Mesendoderm (in vitro differentiated cells): ENCODE results near the gene CUEDC2.

Source experiments
- DNase-seq: peaks from one replicate; pipeline ENCODE4 v3.0.0; 2013
- H2AK5ac ChIP-seq: 2 replicates; pipeline ENCODE4 v1.6.1; 2013; ENCODE audit warnings: low read length, inconsistent platforms
- H2BK120ac ChIP-seq: 2 replicates; pipeline ENCODE4 v1.6.1; 2013; ENCODE audit warnings: low read depth, mild to moderate bottlenecking, low read length, moderate library complexity, mixed read lengths
- H2BK15ac ChIP-seq: replicated peaks from 2 replicates; pipeline ENCODE4 v1.6.1; 2013; ENCODE audit warnings: low read depth, mild to moderate bottlenecking, moderate library complexity
- H2BK5ac ChIP-seq: 2 replicates; pipeline ENCODE4 v1.6.1; 2013; ENCODE audit warnings: low read length, inconsistent platforms
- H3K18ac ChIP-seq: 2 replicates; pipeline ENCODE4 v1.6.1; 2013; ENCODE audit warnings: mild to moderate bottlenecking, low read length, mixed read lengths
- H3K23ac ChIP-seq: one replicate; pipeline ENCODE4 v1.6.1; 2013; ENCODE audit warnings: low read length
- H3K27ac ChIP-seq: 2 replicates; pipeline ENCODE4 v1.5.1; 2013; ENCODE audit warnings: low read depth, mild to moderate bottlenecking, inconsistent platforms, low read length, moderate library complexity
- H3K27me3 ChIP-seq: 2 replicates; pipeline ENCODE4 v1.6.1; 2013; ENCODE audit warnings: low read length, control low read depth, mild to moderate bottlenecking, inconsistent platforms; ENCODE audit not compliant: insufficient read depth, poor library complexity
- H3K36me3 ChIP-seq: 2 replicates; pipeline ENCODE4 v1.6.1; 2013; ENCODE audit warnings: low read length, inconsistent platforms; ENCODE audit not compliant: control insufficient read depth, insufficient read depth
- H3K4ac ChIP-seq: one replicate; pipeline ENCODE4 v1.6.1; 2013; ENCODE audit warnings: low read depth, mild to moderate bottlenecking, low read length, moderate library complexity
- H3K4me1 ChIP-seq: 2 replicates; pipeline ENCODE4 v1.6.1; 2013; ENCODE audit warnings: low read depth, low read length, inconsistent platforms; ENCODE audit not compliant: control insufficient read depth
- H3K4me2 ChIP-seq: 2 replicates; pipeline ENCODE4 v1.6.1; 2013; ENCODE audit warnings: low read length
- H3K4me3 ChIP-seq: 2 replicates; pipeline ENCODE4 v1.5.1; 2013; ENCODE audit warnings: mild to moderate bottlenecking, low read length
- H3K56ac ChIP-seq: one replicate; pipeline ENCODE4 v1.6.1; 2013; ENCODE audit warnings: low read length
- H3K79me1 ChIP-seq: 2 replicates; pipeline ENCODE4 v1.6.1; 2013; ENCODE audit warnings: low read length, inconsistent platforms
- H3K79me2 ChIP-seq: 2 replicates; pipeline ENCODE4 v1.6.1; 2013; ENCODE audit warnings: mild to moderate bottlenecking, low read length; ENCODE audit not compliant: control insufficient read depth, insufficient read depth
- H3K9ac ChIP-seq: 2 replicates; pipeline ENCODE4 v1.6.1; 2013; ENCODE audit warnings: low read length, inconsistent platforms
- H4K5ac ChIP-seq: one replicate; pipeline ENCODE4 v1.6.1; 2013; ENCODE audit warnings: low read length
- H4K8ac ChIP-seq: one replicate; pipeline ENCODE4 v1.6.1; 2013; ENCODE audit warnings: low read depth, mild to moderate bottlenecking, control low read depth, low read length, moderate library complexity
- WGBS: extraction: QIAGEN DNeasy Blood & Tissue Kit; methylation state at CpG from one replicate; pipeline ENCODE4 v1.1.7; 2013; ENCODE audit warnings: low lambda C conversion rate, missing lambda C conversion rate; ENCODE audit not compliant: insufficient coverage; ENCODE audit errors: extremely low coverage; 5-methylcytosine and 5-hydroxymethylcytosine counted together

CUEDC2 gene

DNA sequence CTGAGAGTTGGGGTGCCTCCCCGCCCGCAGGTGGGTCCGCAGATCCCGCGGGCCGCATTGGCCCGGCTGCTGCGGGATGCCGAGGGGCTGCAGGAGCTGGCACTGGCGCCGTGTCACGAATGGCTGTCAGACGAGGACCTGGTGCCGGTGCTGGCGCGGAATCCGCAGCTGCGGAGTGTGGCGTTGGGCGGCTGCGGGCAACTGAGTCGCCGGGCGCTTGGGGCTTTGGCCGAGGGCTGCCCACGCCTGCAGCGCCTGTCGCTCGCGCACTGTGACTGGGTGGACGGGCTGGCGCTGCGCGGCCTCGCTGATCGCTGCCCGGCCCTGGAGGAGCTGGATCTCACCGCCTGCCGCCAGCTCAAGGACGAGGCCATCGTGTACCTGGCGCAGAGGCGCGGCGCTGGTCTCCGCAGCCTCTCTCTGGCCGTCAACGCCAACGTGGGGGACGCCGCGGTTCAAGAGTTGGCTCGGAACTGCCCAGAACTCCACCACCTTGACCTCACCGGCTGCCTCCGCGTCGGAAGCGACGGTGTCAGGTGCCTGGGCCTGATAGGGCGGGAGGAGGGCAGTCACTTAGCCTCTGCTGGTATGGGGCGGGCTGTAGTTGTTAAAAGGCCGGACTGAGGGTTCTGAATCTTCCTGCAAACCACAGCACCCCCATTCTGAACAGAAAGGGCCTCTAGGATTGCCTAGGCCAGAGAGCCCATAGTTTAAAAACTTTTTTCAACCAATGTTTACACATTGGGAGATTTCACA, 10.4 kb downstream of the CUEDC2 start:
- Histone ChIP-seq H3K79me2 (no peaks in the 10 kb centered on the region), H3K4me1 (peaks cover 7% of the 10 kb centered on the region), H4K8ac (no peak overlapping the region), H3K4me3 (peak overlapping the region; percentile 63), H3K18ac (no peak overlapping the region), H3K23ac (no peak overlapping the region), H3K79me1 (no peaks in the 10 kb centered on the region), H3K9ac (peak overlapping the region; percentile 85), H3K56ac (peak overlapping the region; percentile 95), H3K4ac (no peak overlapping the region), H4K5ac (no peak overlapping the region), H3K36me3 (no peaks in the 10 kb centered on the region), H2BK15ac (no peak overlapping the region), H2BK5ac (no peak overlapping the region), H2BK120ac (no peak overlapping the region), H3K27ac (no peak overlapping the region), H3K27me3 (no peaks in the 10 kb centered on the region), H2AK5ac (no peak overlapping the region), H3K4me2 (peak overlapping the region; percentile 65)
- peak; percentile 54 for DNase-seq
- WGBS, result no CpG with 5 or more reads among the region's 62 CpGs

DNA sequence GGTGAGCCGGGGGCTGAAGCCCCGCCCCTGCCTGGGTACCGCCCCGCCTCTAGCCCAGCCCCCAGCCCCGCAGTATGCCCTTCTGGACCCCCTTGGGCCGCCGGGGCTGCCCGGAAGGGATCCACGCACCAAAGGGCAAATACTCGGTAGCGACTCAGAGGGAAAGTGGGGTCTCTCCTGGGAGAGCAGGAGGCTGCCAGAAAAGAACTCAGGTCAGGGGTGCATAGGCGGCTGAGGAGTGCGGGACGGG, 10.9 kb downstream of the CUEDC2 start:
- Histone ChIP-seq H2BK15ac (no peak overlapping the region), H2BK5ac (no peak overlapping the region), H3K79me2 (no peaks in the 10 kb centered on the region), H3K4me2 (peak overlapping the region; percentile 65), H3K27ac (peak overlapping the region; percentile 64), H3K9ac (peak overlapping the region; percentile 85), H3K4me1 (peaks cover 7% of the 10 kb centered on the region), H3K18ac (no peak overlapping the region), H3K23ac (no peak overlapping the region), H3K79me1 (no peaks in the 10 kb centered on the region), H2BK120ac (no peak overlapping the region), H3K56ac (peak overlapping the region; percentile 95), H4K5ac (no peak overlapping the region), H3K4me3 (peak overlapping the region; percentile 63), H2AK5ac (no peak overlapping the region), H3K27me3 (no peaks in the 10 kb centered on the region), H4K8ac (no peak overlapping the region), H3K36me3 (no peaks in the 10 kb centered on the region), H3K4ac (no peak overlapping the region)
- no CpG with 5 or more reads among the region's 14 CpGs for WGBS
- DNase-seq, result no peak

DNA sequence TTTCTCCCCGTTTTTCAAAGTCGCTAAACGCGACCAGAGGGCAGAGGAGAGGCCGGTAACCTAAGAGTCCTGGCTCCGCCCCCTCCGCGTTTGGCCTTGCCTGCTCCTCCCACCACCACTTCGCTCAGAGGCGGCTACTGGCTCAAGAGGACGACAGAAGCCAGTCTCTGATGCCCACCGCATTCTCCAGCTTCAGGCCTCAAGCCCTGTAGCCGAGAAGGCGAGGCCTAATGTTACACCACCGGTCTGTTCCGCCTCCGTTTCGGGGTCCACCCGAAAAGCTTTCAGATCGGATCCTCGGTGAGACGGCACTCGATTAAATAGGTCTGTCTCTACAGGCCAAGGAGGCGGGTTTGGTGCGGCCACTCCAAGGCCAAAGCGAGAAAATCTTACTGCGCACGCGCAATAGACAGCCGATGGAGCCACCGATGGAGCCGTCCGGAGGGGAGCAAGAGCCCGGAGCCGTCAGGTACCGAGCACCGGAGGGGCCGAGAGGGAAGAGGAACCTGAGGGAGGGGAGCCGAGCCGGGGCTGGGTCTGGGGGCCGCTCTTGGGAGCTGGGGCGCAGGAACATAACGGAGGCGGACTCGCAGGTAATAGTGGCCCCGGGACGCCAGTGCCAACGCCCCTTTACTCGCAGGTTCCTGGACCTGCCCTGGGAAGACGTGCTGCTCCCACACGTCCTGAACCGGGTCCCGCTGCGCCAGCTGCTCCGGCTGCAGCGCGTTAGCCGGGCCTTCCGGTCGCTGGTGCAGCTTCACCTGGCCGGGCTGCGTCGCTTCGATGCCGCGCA, 11.5 kb downstream of the CUEDC2 start, which contains the start of gene FBXL15:
Gene FBXL15, plus strand, starts transcription at position 123 of the 793 bp plus-strand sequence. Its CDS starts 294 bp downstream, at position 417.
- Histone ChIP-seq H3K36me3 (no peaks in the 10 kb centered on the region), H3K23ac (no peak within 1 kb of the TSS), H2BK15ac (no peak within 1 kb of the TSS)

DNA sequence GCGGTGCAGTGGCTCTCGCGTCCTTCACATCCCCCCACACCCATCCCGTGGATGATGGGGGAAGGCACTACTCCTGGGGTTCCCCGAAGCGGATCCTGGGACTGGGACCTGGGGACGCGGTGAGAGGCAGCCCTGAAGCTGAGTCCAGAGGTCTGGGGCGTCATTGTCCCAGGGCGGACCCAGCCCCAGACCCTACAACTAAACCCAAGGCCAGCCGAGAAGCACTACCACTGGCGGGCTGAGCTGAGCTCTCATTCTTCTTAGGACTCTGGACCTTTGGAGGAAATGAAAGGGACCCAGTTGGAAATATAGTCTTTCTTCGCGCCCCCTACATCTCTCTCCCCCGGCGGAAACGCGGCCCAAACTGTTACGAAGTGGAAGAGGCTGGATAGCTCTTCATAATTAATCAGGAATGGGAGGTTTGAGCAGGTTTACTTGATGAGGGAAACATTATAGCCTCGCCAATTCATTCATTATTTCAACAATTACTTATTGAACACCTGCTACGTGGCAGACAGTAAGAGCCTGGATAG, 12.1 kb downstream of the CUEDC2 start:
- Histone ChIP-seq H2BK5ac (no peak overlapping the region), H3K79me2 (no peaks in the 10 kb centered on the region), H3K27me3 (no peaks in the 10 kb centered on the region), H3K9ac (peak overlapping the region; percentile 82), H3K23ac (no peak overlapping the region), H3K27ac (no peak overlapping the region), H2BK15ac (no peak overlapping the region), H4K5ac (no peak overlapping the region), H2AK5ac (no peak overlapping the region), H3K18ac (no peak overlapping the region), H3K36me3 (no peaks in the 10 kb centered on the region), H3K4me2 (peak overlapping the region; percentile 94), H3K4me3 (peak overlapping the region; percentile 83), H2BK120ac (no peak overlapping the region), H3K4me1 (peaks cover 7% of the 10 kb centered on the region), H3K4ac (no peak overlapping the region), H3K79me1 (no peaks in the 10 kb centered on the region), H3K56ac (peak overlapping the region; percentile 98), H4K8ac (no peak overlapping the region)
- peak; percentile 40 for DNase-seq
- WGBS, result no CpG with 5 or more reads among the region's 21 CpGs

More for the DNA sequence above, 11.5 kb downstream of the CUEDC2 start, which contains the start of gene FBXL15:
- Histone ChIP-seq H3K27ac (peak within 1 kb of the TSS; percentile 89), H3K18ac (peak within 1 kb of the TSS; percentile 28), H4K5ac (no peak within 1 kb of the TSS), H4K8ac (no peak within 1 kb of the TSS), H3K56ac (peak within 1 kb of the TSS; percentile 98), H2AK5ac (no peak within 1 kb of the TSS), H3K9ac (peak within 1 kb of the TSS; percentile 85), H3K27me3 (no peaks in the 10 kb centered on the region), H2BK5ac (peak within 1 kb of the TSS; percentile 82), H2BK120ac (no peak within 1 kb of the TSS), H3K4me1 (peaks cover 7% of the 10 kb centered on the region), H3K4ac (no peak within 1 kb of the TSS), H3K4me2 (peak within 1 kb of the TSS; percentile 94), H3K79me2 (no peaks in the 10 kb centered on the region), H3K4me3 (peak within 1 kb of the TSS; percentile 83), H3K79me1 (no peaks in the 10 kb centered on the region)
- WGBS, result no CpG with 5 or more reads among the region's 66 CpGs
- peak; percentile 98 for DNase-seq

DNA sequence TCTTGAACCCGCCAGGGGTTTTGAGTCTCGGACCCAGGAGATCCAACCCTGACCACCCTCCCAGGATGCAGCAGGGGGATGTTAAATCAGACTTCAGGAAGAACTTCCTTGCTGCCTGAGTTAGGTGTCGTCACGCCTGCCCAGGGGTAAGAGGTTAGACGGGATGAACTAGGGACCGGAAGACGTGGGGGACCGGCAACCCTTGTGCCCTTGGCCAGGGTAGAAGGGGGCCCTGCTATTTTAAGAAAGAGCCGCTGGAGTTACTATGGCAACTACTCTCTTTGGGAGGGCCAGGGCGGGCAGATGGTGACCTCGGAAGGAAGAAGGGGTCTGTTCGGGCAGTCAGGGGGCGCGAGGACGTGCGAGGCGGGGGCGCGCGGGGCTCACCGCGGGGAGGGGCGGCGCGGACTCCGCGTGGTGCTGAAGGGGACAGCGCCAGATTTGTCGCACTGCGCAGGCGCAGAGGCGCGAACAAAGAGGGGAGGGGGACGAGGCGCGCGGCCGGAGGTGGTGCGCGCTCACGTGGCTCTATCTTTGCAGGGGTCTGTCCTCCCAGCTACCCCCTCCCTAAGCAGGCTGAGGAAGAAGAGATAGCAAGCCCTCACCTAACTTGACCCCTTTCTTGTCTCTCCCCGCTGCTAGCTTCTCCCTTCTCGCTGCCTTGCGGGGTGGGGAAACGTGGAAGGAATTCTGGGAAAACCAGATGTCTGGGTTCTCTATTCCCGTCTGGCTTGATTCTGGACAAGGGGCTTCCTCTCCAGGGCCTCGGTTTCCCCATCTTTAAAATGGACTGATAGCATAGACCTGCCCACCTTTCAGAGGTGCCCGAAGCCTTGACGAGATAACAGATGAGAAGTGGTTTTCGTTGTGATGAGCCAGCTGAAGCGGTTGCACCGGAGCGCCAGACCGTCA, 12.8 kb downstream of the CUEDC2 start:
- H4K5ac ChIP-seq, result no peak overlapping the region
- H3K79me2 ChIP-seq, result no peaks in the 10 kb centered on the region
- DNase-seq, result peak; percentile 69
- H3K27ac ChIP-seq, result no peak overlapping the region
- H3K23ac ChIP-seq, result no peak overlapping the region
- H3K4me1 ChIP-seq, result peaks cover 7% of the 10 kb centered on the region
- H3K18ac ChIP-seq, result no peak overlapping the region
- no CpG with 5 or more reads among the region's 54 CpGs for WGBS
- no peak overlapping the region for H2BK120ac ChIP-seq
- peak overlapping the region; percentile 82 for H3K9ac ChIP-seq
- H3K36me3 ChIP-seq, result no peaks in the 10 kb centered on the region
- H2BK15ac ChIP-seq, result no peak overlapping the region
- H3K4me3 ChIP-seq, result peak overlapping the region; percentile 83
- no peak overlapping the region for H4K8ac ChIP-seq
- H3K27me3 ChIP-seq, result no peaks in the 10 kb centered on the region
- no peak overlapping the region for H2BK5ac ChIP-seq
- H3K79me1 ChIP-seq, result no peaks in the 10 kb centered on the region
- H3K4me2 ChIP-seq, result peak overlapping the region; percentile 94
- no peak overlapping the region for H2AK5ac ChIP-seq
- H3K4ac ChIP-seq, result no peak overlapping the region
- H3K56ac ChIP-seq, result peak overlapping the region; percentile 98
